AG09309 (cell line): ENCODE data around the gene SDR39U1.

Experiments used
- DNase-seq: peaks from one replicate; pipeline ENCODE4 v3.0.0-alpha.2; 2010; ENCODE audit warnings: low read depth
- H3K4me3 ChIP-seq: 2 replicates; pipeline ENCODE4 v1.5.1; 2011; ENCODE audit warnings: mild to moderate bottlenecking, low read depth, low read length, moderate library complexity; ENCODE audit not compliant: control insufficient read depth
- TF ChIP-seq, protein P1 (sequence below): IDR thresholded peaks from 2 replicates; pipeline ENCODE4 v1.5.1; 2011; ENCODE audit warnings: mild to moderate bottlenecking, low read depth, low read length, inconsistent platforms; ENCODE audit not compliant: insufficient read depth, control insufficient read depth; ENCODE audit errors: missing control alignments

SDR39U1 gene

DNA sequence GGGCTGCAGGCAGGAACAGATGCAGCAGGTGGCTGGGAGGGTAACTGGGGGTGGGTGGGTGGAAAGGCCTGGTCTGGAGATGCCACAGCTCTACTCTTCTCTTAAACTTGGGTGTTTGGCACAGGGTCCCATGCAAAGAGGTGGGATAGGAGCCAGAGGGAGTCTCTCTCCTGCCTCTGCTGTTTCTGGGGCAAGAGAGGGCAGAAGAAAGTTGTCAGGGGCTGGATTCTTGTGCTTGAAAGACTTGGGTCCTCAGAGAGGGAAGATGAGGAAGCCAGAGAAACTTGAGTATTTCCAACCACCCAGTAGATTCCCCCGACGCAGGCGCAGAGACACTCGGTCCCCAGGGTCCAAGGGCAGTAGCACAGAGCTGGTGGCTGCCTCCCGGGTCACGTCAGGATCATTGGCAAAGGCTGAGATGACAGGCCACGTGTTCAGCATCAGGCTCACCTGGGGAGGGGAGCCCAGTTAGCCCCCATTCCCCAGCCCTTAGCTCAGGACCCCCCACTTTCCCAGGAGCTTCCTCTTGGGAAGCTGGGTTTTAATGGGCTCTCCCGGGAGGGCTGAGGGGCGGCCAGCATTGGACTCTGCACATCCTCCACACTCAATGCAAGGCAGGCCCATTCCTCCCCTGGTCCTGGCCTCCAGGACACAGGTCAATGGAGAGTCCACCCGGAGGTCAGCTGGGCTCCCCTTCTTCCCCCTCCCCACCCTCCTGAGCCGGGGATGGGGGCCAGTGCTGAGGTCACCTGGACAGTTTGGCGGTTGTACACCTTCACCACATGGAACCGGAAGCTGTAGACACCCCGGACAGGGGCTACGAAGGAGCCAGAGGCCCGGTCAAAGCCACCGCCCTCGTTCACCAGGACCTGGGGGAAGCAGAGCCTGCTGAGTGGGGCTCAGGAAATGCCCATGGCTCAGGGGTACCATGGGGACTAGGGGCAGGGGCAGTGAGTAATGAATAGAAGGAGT is 14.8 kb downstream of the SDR39U1 start:
- DNase-seq: no peak
- no peak overlapping the region for H3K4me3 ChIP-seq
- TF ChIP-seq, protein P1, sequence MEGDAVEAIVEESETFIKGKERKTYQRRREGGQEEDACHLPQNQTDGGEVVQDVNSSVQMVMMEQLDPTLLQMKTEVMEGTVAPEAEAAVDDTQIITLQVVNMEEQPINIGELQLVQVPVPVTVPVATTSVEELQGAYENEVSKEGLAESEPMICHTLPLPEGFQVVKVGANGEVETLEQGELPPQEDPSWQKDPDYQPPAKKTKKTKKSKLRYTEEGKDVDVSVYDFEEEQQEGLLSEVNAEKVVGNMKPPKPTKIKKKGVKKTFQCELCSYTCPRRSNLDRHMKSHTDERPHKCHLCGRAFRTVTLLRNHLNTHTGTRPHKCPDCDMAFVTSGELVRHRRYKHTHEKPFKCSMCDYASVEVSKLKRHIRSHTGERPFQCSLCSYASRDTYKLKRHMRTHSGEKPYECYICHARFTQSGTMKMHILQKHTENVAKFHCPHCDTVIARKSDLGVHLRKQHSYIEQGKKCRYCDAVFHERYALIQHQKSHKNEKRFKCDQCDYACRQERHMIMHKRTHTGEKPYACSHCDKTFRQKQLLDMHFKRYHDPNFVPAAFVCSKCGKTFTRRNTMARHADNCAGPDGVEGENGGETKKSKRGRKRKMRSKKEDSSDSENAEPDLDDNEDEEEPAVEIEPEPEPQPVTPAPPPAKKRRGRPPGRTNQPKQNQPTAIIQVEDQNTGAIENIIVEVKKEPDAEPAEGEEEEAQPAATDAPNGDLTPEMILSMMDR: no peak

DNA sequence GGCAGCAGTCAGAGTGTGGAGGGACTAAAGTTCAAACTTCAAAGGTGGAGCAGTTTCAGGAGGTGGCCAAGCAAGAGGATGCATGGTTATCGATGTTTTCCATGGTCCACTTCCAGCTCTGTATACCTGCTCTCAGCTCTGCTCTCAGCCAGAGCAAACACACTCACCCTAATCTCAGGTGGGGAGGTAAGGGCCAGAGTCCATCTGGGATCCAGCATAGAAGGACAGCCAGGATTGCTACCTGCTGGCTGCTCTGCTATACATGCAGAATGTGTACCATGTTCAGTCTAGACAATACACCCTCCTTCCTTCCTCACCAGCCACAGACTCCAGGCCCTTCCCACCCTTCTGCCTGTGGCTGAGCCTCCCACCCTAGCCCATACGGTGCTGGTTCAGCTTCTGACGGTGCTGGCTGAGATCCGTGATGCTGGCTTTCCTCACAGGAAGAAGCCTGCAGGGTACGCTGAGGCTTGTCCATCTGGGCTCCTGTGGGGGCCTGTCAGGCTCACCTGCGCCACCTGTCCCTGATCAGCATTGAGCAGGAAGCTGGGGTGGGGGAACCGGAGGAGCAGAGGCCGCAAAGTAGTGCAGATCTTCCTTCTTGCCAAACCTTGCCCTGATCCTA is 15.6 kb downstream of the SDR39U1 start:
- no peak for DNase-seq
- TF ChIP-seq, protein P1: no peak
- no peak overlapping the region for H3K4me3 ChIP-seq

DNA sequence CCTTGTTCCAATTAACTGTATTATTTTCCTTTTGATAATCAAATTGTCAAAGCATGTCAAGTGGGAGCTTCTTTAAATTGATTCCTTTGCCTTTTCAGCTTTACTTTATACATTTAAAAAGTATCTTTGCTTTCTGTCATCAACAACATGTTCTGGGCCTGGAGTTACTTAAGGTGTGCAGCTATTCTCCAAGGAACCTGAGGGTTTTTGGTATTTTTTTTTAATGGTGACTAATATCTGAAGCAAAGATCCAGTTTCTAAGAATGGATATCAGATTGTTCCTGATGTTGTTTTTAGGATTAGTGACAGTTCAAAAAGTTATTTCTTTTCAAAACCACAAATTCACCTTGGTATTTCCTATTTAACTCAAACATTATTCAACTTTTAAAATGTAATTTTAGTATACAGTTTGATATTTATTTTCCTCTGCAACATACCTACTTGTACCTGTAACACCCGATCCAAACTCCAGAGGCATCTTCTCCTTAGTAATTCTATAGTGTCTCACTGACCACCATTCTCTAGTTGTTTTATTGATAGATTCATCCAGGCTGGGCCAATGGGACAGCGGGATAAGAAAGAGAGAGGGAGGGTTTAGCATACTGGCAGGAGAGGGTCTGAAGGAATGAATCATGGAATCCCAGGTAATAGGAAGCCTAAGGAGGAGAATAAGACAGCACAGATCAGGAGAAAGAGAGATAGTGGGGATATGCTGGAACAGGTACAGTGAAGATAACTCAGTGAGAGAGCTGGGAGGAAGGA is 16.2 kb downstream of the SDR39U1 start:
- TF ChIP-seq, protein P1: no peak
- no peak for DNase-seq
- H3K4me3 ChIP-seq: no peak overlapping the region

DNA sequence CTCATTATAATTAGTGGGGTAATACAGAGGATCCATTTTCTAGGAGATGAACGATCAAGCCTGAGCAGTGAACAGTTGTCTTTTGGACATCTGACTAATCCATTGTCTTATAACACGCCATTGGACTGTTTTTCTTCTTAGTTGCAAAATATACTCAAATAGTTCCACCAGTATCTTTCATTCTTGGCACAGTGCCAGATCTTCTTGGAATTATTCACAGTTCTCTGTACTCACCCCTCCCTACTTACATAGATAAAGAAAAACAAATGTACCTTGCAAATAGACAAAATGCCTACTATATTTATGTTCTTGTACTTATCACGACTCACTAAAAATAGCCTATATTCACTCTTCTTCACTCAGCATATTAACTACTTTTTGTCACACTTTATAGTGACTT is 16.9 kb downstream of the SDR39U1 start:
- TF ChIP-seq, protein P1: no peak

DNA sequence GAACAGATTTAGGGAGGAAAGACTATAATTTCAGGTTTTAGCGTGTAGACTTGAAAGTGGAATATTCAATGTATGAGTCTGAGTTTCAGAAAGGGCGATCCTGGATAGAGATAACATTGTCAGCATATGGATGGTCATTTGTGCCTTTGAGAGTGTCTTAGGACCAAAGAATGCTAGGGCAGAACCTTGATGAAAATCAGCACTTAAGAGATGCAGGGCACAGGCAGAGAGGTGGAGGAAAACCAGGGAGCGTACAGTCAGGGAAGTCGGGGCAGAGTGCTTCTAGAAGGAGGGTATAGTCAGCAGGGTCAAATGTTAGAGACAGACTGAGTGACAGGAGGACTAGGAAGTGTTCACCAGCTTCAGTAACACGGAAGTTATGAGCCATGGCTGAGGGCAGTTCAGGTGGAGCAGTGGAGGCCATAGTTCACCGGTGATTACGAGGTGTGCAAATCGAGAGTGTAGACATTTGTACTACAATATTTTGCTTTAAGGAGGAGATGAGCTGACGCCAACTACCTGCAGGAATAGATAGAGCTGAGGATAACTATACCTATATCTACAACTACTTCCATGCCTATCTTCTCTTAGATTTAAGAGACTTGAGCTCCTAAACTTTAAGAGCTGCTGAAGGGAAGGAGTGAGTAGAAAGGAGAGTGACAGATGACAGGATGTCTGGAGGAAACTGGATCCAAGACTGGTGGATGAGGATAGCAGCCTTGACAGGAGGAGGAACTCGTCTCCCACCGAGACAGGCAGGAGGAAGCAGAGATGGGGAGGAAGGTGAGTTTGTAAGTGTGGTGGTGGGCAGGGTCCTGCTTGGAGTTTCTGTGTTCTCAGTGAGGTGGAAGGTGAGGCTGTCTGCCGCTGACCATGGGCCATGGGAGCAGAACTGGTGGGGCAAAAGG is 19.6 kb downstream of the SDR39U1 start:
- no peak for DNase-seq
- TF ChIP-seq, protein P1: no peak
- H3K4me3 ChIP-seq: no peak overlapping the region

More for the DNA sequence above, 16.9 kb downstream of the SDR39U1 start:
- no peak overlapping the region for H3K4me3 ChIP-seq
- DNase-seq: peak; percentile 61
